Astrocyte (in vitro differentiated cells and primary cell): ENCODE measurements around the gene AEBP2. TPM values are rescaled to one million over a fixed set of nuclear protein-coding genes. Genes with fewer than 3 reads are reported as not detected.

Experiments
- DNase-seq: peaks from one replicate; pipeline ENCODE4 v3.0.0-alpha.2; 2010; ENCODE audit warnings: low read depth
- FAIRE-seq: peaks from 2 replicates; lab custom pipeline; 2011; peaks lifted over from hg19 to GRCh38; lab: Jason Lieb, UNC
- H2AFZ ChIP-seq: 2 replicates; pipeline ENCODE4 v1.6.0; 2012; ENCODE audit warnings: low read depth, low read length, inconsistent platforms
- H3K27ac ChIP-seq: 2 replicates; pipeline ENCODE4 v1.5.1; 2011; ENCODE audit warnings: low read depth, low read length, inconsistent platforms
- H3K27me3 ChIP-seq: 2 replicates; pipeline ENCODE4 v1.6.0; 2011; ENCODE audit warnings: low read length, inconsistent platforms; ENCODE audit not compliant: insufficient read depth
- H3K36me3 ChIP-seq: 2 replicates; pipeline ENCODE4 v1.5.1; 2011; ENCODE audit warnings: low read length, inconsistent platforms; ENCODE audit not compliant: insufficient read depth
- H3K4me1 ChIP-seq: 2 replicates; pipeline ENCODE4 v1.5.1; 2011; ENCODE audit warnings: low read length, inconsistent platforms; ENCODE audit not compliant: insufficient read depth
- H3K4me2 ChIP-seq: 2 replicates; pipeline ENCODE4 v1.6.0; 2012; ENCODE audit warnings: low read length, inconsistent platforms
- H3K4me3 ChIP-seq: 2 replicates; pipeline ENCODE4 v1.5.1; 2011; ENCODE audit warnings: low read depth, mild to moderate bottlenecking, low read length, inconsistent platforms; ENCODE audit not compliant: insufficient read depth
- H3K79me2 ChIP-seq: 2 replicates; pipeline ENCODE4 v1.6.0; 2012; ENCODE audit warnings: mild to moderate bottlenecking, low read length, inconsistent platforms; ENCODE audit not compliant: insufficient read depth
- H3K9ac ChIP-seq: 2 replicates; pipeline ENCODE4 v1.6.0; 2012; ENCODE audit warnings: mild to moderate bottlenecking, low read length, inconsistent platforms
- H3K9me3 ChIP-seq: 2 replicates; pipeline ENCODE4 v1.5.1; 2012; ENCODE audit warnings: low read depth, mild to moderate bottlenecking, low read length, inconsistent platforms; ENCODE audit not compliant: insufficient read depth
- H4K20me1 ChIP-seq: 2 replicates; pipeline ENCODE4 v1.6.0; 2012; ENCODE audit warnings: low read length, inconsistent platforms; ENCODE audit not compliant: insufficient read depth
- H3K27ac Mint-ChIP-seq: one replicate; pipeline ENCODE4 v1.8.0; 2021; ENCODE audit warnings: mild to moderate bottlenecking, mixed read lengths; ENCODE audit not compliant: unreplicated experiment
- H3K27me3 Mint-ChIP-seq: one replicate; pipeline ENCODE4 v1.8.0; 2021; ENCODE audit warnings: low read depth, mixed read lengths; ENCODE audit not compliant: unreplicated experiment
- H3K36me3 Mint-ChIP-seq: one replicate; pipeline ENCODE4 v1.8.0; 2021; ENCODE audit warnings: low read depth, mixed read lengths; ENCODE audit not compliant: unreplicated experiment
- H3K4me1 Mint-ChIP-seq: one replicate; pipeline ENCODE4 v1.8.0; 2021; ENCODE audit warnings: low read depth, mixed read lengths; ENCODE audit not compliant: unreplicated experiment
- H3K4me3 Mint-ChIP-seq: one replicate; pipeline ENCODE4 v1.8.0; 2021; ENCODE audit warnings: mild to moderate bottlenecking, moderate library complexity, mixed read lengths; ENCODE audit not compliant: unreplicated experiment
- H3K9me3 Mint-ChIP-seq: one replicate; pipeline ENCODE4 v1.8.0; 2021; ENCODE audit warnings: mild to moderate bottlenecking, mixed read lengths; ENCODE audit not compliant: unreplicated experiment
- EZH2 ChIP-seq: IDR thresholded peaks from 2 replicates; pipeline ENCODE4 v1.6.1; 2012; ENCODE audit warnings: mild to moderate bottlenecking, low read length, inconsistent platforms; ENCODE audit not compliant: insufficient read depth
- total RNA-seq: library from RNA; stranded (reverse); gene quantifications from 2 replicates; pipeline ENCODE4 v1.2.1, GENCODE V29; 2021
- TF ChIP-seq, protein P1 (sequence below): IDR thresholded peaks from 2 replicates; pipeline ENCODE4 v1.5.1; 2011; ENCODE audit warnings: low read depth, mild to moderate bottlenecking, inconsistent platforms, low read length, moderate library complexity; ENCODE audit not compliant: insufficient read depth

AEBP2 gene
- total RNA-seq, 1 donor from 2014 or later, result 39.8 TPM

DNA sequence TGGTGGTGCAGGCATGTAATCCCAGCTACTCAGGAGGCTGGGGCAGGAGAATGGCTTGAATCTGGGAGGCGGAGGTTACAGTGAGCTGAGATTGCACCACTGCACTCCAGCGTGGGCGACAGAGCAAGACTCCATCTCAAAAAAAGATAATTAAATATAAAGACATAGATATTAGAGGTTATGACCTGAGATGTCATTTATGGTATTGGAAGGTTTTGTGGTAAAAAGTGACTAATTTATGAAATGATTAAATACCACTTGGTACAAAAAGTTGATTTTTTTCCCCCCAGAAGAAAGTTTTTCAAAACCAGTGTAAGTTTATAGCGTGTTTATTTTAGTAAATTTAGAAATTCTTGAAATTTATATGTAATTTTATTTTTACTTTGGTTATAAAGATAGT, 4.3 kb downstream of the AEBP2 start:
- Histone ChIP-seq H3K4me3 (no peak overlapping the region), H3K4me1 (no peaks in the 10 kb centered on the region), H3K36me3 (no peaks in the 10 kb centered on the region), H3K9me3 (no peaks in the 10 kb centered on the region), H3K27me3 (no peaks in the 10 kb centered on the region), H2AFZ (no peak overlapping the region), H3K9ac (no peak overlapping the region), H3K79me2 (peaks cover 87% of the 10 kb centered on the region), H3K27ac (no peak overlapping the region), H4K20me1 (peaks cover 72% of the 10 kb centered on the region), H3K4me2 (no peak overlapping the region)
- Mint-ChIP-seq H3K9me3 (peaks cover 3% of the 10 kb centered on the region), H3K4me1 (peaks cover 4% of the 10 kb centered on the region), H3K36me3 (peaks cover 5% of the 10 kb centered on the region), H3K4me3 (no peak overlapping the region), H3K27me3 (no peaks in the 10 kb centered on the region), H3K27ac (no peak overlapping the region)
- DNase-seq (no peak), FAIRE-seq (no peak)
- TF ChIP-seq EZH2, result no peak
- TF ChIP-seq, protein P1, sequence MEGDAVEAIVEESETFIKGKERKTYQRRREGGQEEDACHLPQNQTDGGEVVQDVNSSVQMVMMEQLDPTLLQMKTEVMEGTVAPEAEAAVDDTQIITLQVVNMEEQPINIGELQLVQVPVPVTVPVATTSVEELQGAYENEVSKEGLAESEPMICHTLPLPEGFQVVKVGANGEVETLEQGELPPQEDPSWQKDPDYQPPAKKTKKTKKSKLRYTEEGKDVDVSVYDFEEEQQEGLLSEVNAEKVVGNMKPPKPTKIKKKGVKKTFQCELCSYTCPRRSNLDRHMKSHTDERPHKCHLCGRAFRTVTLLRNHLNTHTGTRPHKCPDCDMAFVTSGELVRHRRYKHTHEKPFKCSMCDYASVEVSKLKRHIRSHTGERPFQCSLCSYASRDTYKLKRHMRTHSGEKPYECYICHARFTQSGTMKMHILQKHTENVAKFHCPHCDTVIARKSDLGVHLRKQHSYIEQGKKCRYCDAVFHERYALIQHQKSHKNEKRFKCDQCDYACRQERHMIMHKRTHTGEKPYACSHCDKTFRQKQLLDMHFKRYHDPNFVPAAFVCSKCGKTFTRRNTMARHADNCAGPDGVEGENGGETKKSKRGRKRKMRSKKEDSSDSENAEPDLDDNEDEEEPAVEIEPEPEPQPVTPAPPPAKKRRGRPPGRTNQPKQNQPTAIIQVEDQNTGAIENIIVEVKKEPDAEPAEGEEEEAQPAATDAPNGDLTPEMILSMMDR, result no peak

DNA sequence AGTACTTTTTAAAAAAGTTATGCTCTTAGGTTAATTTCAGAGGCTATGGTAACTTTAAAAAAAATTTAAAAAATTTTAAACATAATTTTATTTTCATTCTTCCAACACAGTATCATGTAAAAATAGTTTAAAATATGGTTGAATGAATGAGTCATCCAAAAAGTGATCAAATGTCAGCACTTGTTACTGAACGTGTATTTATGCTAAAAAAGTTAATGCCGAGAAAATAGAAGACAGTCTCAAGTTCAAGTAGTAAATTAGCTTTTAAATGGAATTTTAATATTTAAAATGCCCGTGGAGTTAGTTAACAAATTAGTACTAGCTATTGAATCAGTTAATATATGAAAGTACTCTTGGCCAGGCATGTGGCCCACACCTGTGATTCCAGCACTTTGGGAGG, 4.8 kb downstream of the AEBP2 start:
- FAIRE-seq (no peak), DNase-seq (no peak)
- Histone ChIP-seq H3K9ac (no peak overlapping the region), H3K27me3 (no peaks in the 10 kb centered on the region), H3K4me2 (no peak overlapping the region), H3K9me3 (no peaks in the 10 kb centered on the region), H4K20me1 (peaks cover 77% of the 10 kb centered on the region), H2AFZ (no peak overlapping the region), H3K79me2 (peaks cover 92% of the 10 kb centered on the region), H3K4me3 (no peak overlapping the region), H3K4me1 (no peaks in the 10 kb centered on the region), H3K27ac (no peak overlapping the region), H3K36me3 (no peaks in the 10 kb centered on the region)
- TF ChIP-seq, protein P1, result no peak
- TF ChIP-seq EZH2, result no peak
- Mint-ChIP-seq H3K27ac (no peak overlapping the region), H3K36me3 (peaks cover 5% of the 10 kb centered on the region), H3K27me3 (no peaks in the 10 kb centered on the region), H3K4me3 (peak overlapping the region; percentile 29), H3K4me1 (peaks cover 4% of the 10 kb centered on the region), H3K9me3 (peaks cover 3% of the 10 kb centered on the region)

DNA sequence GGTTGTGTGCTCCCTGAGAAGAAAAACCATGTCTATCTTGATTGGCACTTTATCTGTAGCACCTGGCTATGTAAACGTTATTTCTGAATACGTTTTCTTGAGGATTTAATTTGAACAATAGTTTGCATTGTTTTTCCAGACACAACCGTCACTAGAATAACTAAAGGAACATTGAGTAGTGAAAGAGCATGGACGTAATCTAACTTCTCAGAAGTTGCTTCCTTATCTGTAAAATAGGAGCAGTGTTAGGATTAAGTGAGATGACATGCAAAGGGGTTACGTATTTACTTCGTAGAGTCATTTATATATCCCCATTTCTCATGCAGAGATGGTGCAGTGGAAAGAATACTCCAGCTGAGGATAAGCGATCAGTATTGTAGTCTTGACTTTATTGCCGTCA, 8.1 kb downstream of the AEBP2 start:
- Histone ChIP-seq H3K4me2 (no peak overlapping the region), H3K4me1 (no peaks in the 10 kb centered on the region), H3K27ac (no peak overlapping the region), H3K4me3 (no peak overlapping the region), H2AFZ (no peak overlapping the region), H3K79me2 (peaks cover 99% of the 10 kb centered on the region), H3K9me3 (no peaks in the 10 kb centered on the region), H3K27me3 (no peaks in the 10 kb centered on the region), H3K9ac (no peak overlapping the region), H3K36me3 (no peaks in the 10 kb centered on the region), H4K20me1 (peaks cover 89% of the 10 kb centered on the region)
- TF ChIP-seq, protein P1, result no peak
- H3K4me1 Mint-ChIP-seq, result peaks cover 17% of the 10 kb centered on the region
- H3K27me3 Mint-ChIP-seq, result no peaks in the 10 kb centered on the region
- peaks cover 5% of the 10 kb centered on the region for H3K36me3 Mint-ChIP-seq
- H3K4me3 Mint-ChIP-seq, result no peak overlapping the region
- DNase-seq, result no peak
- FAIRE-seq, result no peak
- no peak overlapping the region for H3K27ac Mint-ChIP-seq
- no peaks in the 10 kb centered on the region for H3K9me3 Mint-ChIP-seq
